LoVo (cell line): Measurements from ENCODE around the gene ZNF423.

Source experiments
- DNase-seq: peaks from one replicate; pipeline ENCODE4 v3.0.0-alpha.2; 2016; ENCODE audit warnings: low spot score

ZNF423 gene

DNA sequence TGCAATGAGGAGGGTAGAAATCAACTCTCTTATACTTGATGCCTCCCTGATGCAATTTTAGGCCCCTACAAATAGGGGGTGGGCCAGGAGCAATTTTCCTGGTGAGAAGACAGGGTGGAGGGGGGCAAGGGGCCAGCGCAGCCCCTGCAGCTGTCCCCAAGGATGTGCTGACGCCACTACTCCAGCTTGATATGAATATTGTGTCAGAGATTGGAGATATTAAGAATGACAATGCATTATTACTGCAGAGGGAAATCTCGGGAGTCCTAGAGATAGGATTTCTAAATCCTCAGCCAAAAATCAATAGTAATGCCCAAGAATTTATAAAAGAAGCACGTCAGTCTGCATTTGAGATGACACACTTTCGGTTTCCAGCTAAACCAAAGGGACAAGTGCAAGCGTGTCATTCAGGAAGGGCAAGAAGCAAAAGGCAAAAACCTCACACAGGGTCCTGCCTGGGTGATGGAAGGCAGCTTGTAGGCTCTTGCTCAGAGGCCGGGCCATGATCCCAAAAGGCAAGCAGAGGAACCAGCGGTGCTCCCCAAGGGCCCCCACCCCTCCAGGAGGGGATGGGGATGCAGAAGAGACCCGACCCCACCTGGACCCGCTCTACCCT, 303.5 kb downstream of the ZNF423 start:
- no peak for DNase-seq

DNA sequence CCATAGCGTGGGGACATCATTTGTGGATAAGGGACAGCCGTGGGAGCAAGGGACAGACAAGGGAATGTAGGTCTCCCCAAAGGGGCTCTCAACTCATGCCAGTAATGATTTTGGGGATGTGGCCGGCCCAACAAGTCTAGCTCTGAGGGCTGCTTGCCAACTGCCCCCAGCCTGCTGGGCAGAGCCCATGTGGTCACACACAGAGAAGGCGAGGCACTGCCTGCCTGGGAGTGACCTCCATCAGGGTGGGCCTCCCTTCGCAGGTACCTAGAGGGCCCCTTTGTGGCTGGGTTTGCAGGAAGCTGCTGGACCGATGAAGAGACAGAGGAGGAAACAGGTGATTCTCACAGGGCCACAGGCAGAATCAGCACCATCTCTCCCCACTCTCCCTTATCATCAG, 305.2 kb downstream of the ZNF423 start:
- DNase-seq = no peak

DNA sequence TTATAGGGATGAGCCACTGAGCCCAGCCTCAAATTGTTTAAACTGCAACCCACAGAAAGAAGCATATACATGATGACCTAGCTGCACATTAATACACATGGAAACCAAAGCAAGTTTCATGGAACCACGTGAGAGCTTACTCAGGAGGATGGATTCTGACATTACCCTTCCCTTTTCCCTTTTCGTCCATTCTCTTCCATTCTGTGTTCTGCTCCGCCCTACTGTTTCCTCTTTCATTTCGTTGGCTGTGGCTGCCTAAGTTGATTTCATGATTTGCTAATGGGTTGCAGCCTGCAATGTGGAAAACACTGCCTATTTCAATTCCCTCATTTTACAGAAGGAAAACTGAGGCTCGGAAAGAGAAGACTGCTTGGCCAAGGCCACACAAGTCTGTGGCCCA, 305.8 kb downstream of the ZNF423 start:
- DNase-seq = no peak

DNA sequence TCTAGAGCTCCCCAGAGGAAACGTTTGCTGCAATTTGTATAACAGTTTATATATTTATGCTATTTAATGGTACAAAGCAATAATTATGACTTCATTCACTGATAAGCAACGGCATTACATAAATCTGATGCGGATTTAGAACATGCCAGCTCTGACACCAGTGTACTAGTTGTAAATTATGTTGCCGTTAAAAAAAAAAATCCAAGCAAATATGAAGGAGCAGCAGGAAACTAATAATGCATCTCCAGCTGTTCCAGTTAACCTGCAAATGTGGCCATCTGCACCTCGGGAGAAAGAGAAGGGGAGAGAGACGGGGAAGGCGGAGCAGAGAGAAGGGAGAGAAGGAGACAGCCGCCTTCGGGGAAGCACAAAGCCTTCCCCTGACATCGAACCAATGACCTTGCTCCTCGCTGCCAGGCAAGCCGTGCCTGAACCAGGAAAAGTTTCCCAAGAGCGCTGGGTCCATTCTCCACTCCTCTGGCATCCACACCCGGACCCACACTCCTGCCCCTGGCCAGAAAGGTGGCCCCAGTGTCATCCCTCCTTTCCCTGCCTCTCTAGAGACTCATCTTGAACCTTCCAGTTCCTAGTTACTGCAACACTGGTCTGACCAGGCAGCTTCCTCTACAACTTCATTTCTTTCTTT, 307.5 kb downstream of the ZNF423 start:
- no peak for DNase-seq

DNA sequence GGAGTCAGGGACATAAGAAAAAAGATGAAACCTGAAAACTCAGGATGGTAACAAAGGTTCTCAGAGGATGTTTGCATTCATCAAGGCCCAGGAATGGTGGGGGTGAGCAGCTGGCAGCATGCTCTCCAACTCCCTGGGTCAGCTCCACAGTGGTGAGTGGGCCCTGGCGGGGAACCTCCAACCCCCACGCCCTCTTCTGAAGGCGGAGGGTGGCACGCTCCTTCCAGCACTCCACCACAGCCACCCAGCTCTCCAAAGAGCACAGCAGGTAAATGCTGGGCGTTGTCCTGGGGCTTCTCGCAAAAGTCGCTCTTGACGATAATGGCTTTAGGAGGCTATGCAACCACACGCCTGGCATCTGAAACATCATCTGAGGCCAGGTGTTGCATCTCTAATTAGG, 308.5 kb downstream of the ZNF423 start:
- no peak for DNase-seq

DNA sequence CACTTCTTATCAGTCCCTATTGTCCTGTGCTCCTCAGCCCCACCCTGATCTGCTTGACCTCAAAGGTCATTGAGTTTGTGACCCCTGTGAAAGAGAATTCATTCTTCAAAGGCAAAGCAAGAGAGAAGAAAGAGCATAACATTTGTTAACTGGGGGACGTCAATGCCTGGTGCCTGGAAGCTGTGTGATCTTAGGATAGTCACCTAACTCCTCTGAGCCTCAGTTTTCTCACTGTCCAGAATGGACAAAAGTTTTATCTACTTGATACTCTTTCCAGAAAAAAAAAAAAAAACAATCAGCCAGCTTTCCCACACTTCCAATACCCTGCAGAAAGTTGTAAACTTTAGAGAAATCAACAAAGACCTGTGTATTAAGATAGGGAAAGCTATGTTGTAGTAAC, 309.2 kb downstream of the ZNF423 start:
- no peak for DNase-seq

DNA sequence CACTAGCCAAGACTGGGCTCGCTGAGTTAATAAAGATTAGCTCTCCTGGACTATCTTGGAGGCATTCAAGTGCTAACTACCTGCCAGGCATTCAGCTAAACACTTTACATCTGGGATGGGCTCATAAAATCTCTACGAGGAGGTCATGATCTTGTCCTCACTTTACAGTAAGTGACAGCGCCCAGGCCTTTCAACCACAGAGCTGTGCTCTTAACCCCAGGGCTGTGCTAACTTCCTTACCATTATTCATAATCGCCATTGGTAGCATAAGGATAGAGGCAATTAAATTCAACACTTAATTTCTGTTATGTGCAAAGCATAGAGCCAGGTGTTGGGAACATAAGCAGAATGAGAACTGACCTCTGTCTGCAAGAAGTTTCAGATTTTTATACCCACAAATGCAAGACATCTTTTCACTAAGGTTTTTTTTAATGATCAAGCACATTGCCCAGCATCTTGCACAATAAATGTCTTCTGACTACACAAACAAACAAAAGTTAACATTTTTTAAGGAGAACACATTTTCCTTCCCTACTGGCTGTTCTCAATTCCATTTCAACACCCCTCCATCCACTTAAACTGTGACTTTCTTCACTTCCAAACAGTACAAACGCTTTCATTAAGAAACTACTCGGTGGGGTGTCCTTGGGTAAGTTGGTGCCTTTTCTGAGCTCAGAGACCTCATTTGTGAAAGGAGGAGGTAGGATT, 310.0 kb downstream of the ZNF423 start:
- no peak for DNase-seq

DNA sequence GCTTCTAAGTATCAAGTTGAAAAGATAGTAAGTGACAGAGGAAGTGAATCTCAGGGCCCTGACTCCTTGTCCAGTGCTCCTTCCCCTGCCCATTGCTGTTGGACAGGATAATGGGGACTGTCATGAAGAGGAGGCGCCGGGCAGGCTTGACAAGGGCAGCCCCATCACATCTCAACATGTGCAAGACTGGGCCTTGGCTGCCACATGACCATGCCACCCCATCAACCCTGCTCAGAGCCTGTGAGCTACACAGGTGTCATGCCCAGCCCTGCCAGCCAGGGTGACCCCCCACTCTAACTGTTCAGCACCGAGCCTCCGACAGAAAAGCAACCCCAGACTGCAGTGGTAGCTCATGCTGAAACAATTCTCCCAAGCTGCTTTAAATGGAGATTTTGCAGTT, 310.7 kb downstream of the ZNF423 start:
- no peak for DNase-seq

DNA sequence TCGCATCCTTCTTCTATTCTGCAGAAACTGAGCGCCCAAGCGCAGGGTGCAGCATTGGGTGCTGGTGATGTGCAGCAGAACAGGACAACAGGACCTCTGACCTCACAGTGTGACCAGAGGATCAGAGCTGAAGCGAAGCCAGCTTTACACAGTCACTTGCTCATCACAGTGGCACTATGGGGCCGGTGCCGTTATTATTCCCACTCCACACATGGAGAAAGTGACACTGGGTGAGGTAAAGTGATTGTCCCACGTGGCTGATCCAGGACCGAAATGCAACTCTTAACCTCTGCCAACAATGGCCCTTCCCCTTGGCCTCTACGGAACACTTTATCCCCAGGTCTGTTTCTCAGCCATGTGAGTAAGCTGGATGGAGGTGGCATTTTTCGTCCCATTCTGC, 311.1 kb downstream of the ZNF423 start:
- DNase-seq = no peak

DNA sequence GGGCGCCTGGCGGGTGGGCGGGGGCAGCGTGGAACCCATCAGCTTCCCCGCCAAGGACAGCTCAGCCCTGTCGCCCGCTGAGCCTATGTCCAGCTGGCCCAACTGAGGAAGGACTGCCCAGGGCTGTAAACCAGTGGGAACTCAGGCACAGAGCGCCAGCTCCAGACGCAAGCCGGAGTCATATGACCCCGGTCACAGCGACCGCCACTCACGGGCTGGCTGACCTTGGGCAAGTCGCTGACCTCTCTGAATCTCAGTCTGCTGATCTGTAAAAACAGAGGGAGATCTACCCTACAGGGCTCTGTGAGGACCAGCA, 312.3 kb downstream of the ZNF423 start:
- no peak for DNase-seq

DNA sequence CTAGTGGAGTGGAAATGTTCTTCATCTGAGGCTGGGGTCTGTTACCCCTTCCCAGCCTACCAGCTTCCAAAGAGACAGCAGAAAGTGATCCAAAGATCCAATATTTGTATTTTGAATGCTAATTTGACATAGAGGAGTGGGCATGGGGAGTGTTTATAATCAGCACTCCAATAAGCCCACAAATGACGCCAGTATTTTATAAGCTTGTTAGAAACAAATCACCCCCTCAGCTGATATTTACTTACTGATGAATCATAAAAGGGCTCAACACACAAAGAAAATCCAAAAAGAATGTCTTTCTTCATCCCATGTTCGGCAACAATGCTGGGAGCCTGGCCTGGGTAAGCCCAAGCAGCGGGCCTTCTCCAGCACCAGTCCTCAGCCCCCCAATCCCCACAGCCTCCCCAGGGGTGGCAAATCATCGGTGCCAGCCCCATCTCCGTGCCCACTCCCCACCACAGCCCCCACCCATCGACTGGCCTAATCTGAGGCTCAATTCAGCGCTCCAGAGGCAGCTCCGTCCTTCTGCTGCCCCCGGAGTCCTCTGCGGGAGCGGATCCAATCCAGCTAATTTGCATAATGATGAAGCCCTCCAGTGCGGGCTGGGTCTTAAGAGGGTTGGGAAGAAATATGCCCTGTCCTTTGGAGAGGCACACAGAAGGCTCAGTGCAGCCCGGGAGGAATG, 312.8 kb downstream of the ZNF423 start:
- no peak for DNase-seq

DNA sequence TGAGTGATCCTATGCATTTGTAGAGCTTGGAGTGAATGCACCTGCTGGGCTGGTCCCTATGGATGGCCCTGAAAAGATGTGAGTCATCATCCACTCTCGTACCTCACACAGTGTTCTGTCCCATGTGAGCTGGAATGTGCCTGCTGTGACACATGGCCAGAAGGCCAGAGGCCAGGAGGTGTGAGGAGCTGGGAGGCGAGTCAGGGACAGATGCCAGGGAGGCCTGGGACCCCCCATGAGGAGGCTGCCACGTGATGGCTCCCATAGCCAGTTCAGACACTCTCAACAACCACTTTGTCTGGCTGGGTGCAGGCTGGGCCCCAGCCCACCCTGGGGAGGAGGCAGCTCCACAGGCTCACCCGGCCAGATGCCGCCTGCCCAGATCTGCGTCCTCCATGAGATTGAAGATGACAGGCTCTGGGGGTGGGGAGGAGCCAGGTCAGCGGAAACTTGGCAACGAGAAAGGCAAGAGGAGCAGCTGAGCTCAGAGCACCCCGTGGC, 313.5 kb downstream of the ZNF423 start:
- DNase-seq = no peak

DNA sequence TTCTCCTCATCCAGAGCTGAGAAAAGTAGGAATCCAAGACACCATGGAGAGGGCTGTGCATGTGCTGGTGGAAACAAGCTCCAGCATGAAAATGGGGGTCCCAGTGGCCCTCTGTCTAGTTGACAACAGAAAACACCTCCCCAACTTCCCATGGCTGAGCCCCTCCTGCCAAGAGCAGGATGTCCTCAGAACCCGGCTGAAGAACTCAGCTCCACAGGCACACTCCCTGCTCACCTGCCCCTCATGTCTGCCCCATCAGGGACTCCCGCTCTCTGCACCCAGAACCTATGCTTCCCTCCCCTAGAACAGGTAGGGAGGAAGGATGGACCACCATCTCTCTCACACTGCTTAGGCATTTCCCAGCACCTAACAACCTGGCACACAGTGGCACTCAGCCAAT, 315.1 kb downstream of the ZNF423 start:
- no peak for DNase-seq

DNA sequence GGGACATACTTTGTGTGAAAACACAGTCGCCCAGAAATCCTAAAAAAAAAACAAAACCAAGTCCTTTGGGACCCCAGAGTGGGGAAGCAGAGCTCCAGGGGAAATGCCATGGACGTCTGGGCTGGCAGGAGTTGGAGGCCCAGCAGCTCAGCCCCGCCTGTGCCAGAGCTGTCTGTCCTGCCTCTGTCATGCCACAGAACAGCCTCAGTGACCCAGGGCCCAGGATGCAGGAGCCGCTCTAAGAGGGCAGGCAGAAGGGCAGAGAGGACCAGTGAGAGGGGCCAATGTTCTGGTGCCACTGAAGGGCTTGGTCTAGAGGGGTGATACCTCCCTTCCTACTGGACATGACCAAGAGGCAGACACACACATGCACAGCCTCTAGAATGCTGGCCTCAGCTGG, 316.2 kb downstream of the ZNF423 start:
- DNase-seq = no peak

DNA sequence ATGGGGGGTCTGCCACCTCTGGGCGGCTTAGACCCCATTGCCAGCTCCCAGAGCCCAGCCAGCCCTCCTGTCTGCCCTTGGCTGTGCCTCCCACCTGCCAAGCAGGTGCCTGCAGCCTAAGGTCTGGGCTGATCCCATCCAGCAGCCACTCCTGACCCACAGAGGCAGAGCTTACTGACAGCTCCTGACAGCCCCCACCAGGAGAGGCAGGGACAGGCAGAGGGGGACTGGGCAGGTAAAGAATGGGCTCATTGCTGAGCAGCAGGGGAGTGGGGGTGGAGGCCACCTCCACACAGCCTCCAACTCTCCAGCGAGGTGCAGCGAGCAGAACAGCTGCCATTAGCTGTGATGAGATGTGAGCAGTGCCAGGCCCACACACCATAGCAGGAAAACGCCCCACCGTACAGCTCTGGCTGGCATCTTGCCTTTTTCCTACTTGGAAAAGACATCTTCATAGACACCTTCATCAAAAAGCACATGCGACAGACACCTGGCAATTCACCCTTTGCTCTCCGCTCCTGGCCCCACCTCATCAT, 317.9 kb downstream of the ZNF423 start:
- DNase-seq = no peak

DNA sequence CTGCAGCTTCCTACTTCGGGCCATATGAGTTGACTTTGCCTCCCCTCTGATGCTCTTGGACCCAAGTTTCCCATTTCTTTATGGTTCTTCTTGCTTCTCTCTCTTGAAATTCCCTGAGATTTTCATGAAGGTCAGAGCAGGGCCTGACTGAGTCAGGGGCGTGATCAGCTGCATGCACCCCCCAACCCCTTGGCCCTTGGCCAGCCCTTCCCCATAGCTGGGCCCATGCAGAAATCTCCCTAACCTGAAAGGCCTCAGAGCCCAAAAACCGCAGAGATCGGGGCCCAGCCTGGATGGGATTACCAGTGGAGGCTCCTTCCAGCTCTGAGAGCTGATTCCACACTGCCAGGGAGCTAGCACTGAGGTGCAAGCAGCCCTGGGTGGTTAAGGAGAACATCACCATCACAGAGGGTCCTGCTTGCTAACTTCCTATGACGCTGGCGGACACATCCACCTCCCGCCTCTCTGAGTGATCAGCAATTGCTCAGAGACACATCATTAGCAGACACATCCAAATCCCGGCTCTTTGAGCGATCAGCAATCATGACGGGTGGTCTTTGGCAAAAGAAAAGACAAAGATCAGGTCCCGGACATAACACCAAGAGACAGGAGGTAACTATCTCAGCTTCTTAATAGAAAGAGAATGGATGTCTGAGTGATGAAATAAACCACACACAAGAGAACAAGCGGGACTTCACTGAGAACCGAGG, 320.9 kb downstream of the ZNF423 start:
- no peak for DNase-seq

DNA sequence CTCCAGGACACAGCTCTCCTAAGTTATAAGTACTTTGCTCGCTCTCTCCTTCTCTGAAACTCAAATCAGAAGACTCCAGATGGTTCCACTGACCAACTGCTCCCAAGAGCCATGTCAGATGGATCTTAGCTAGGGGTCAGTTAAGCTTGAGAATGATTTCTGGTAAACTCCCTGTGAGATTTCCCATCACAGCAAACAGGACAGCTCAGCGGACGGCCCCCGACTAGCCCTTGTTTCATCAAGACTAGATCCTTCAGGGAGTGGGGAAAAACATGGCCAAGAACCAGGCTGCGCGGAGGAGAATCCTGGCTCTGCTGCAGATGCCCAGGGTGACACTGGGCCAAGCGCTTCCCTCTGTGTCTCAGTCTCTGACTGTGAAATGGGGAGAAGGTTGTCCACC, 322.5 kb downstream of the ZNF423 start:
- no peak for DNase-seq

DNA sequence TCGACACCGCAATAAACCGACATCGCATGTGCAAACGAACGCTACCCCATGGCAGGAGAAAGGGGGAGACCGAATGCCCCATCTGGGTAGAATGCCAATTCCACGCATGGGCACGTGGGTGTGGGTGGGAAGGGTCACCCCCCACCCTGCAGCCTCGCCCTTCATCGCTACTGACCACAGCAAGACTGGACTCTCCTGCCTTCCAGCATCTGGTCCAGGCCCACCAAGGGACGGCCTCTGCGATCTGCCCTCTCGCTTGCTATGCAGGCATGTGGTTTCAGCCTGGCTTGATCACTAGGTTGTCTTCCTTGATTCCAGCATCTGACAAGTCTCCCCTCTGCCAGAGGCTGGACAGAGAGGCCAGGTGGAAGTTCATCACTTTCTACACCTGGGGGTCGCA, 323.0 kb downstream of the ZNF423 start:
- no peak for DNase-seq

DNA sequence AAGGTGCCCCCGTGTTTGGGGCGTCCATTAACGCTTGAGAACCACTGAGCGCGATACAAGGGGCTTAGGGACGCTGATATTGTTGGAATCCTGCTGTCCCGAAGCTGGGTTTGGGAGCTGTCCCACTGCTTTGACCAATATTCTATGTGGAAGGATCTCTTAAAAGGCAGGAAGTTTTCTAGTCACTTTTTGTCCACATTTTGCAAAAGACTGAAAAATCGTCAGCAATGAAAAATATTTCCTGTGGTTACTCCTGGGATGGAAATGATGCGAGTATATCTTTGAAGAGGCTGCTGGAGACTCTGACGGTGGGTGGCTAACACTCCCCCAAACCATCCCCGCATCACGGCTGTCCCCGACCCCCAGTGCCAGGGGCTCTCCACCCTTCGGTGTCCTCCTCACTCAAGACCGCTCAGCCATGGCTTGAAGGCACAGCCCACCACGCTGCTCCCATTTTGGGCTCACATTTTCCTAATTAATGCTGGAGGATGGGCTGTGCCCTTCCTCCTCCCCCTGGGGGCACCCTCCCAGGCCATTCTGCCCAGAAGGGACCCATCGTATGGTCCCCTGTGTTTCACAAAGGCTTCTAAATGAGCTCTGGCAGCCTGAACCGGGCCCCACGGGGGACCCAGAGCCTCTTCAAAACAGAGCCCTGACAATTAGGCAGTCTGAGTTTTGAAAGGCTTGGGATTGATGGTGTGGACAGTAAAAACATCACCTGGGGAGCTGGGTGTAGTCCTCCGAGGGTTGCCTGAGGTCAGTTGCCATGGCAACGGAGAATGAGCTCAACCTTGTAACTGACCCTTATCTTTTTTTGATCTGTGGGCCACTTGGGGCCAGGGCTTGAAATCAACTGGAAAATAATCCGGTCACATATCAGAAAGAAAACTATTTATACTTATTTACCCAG, 323.7 kb downstream of the ZNF423 start:
- DNase-seq = no peak

DNA sequence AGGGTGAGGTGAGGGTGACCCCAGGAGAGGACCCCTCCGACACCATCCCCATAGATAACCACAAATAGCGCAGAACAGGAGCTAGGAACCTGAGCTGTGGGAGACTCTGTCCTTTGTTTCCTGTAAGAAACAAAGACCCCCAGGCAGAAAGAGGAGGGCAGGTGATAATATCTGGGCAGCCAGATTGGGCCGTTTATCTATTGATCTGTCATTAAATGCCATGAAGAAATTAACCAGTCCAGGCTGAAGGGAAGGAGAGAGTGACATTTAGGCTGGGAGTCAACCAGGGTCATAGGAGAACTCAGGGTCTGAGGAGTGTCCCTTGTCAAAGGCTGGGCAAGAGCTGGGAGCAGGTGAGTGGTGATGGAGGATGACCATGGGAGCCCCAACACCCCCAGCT, 324.5 kb downstream of the ZNF423 start:
- no peak for DNase-seq

DNA sequence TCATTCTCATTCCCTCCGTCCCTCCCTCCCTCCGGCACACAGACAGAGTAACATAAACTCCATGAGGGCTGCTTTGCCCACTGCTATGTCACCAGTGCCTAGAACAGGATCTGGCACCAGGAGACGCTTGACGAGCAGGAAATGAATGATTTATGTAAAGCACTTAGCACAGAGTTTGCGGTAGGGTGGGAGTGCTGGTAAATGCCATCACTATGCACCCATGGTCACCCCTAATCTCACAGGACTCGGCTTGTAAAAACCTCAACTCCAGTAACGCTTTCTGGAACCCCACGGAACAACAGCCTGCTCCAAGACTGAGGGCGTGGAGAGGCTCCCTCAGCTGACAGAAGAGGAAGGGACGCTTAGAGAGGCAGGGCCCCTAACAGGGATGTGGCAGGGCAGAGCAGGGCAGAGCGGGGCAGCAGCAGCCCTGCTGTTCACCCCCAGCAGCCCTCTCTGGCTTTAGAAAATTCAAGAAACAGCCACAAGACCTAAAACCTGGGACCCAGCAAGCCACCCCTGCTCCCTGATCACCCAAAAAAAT, 325.4 kb downstream of the ZNF423 start:
- no peak for DNase-seq
